SH-SY5Y (cell line): Measurements from ENCODE around the gene UBE2E3.

ENCODE experiments used
- GATA2 ChIP-seq: IDR thresholded peaks from 2 replicates; pipeline ENCODE4 v1.6.1; 2011; ENCODE audit warnings: mild to moderate bottlenecking, low read depth, low read length
- GATA3 ChIP-seq: IDR thresholded peaks from 2 replicates; pipeline ENCODE4 v1.6.1; 2011; ENCODE audit warnings: low read depth, mild to moderate bottlenecking, low read length, moderate library complexity

GRCh38 chr2:180959787-180960186 lies 20.6 kb upstream of the UBE2E3 start:
- TF ChIP-seq GATA3: no peak
- TF ChIP-seq GATA2: no peak
